D721Med (cell line): ENCODE results near the gene DCAF12.

Experiments
- DNase-seq: peaks from one replicate; pipeline ENCODE4 v3.0.0; 2011; ENCODE audit warnings: low spot score; ENCODE audit not compliant: insufficient read length
- FAIRE-seq: peaks from 2 replicates; lab custom pipeline; 2011; peaks lifted over from hg19 to GRCh38; lab: Jason Lieb, UNC
- CTCF ChIP-seq: IDR thresholded peaks from 2 replicates; pipeline ENCODE4 v1.5.1; 2012; ENCODE audit warnings: mild to moderate bottlenecking, control low read depth; ENCODE audit not compliant: insufficient read depth; ENCODE audit errors: missing control alignments

The DCAF12 gene

GRCh38 chr9:34106110-34106509, 20.4 kb downstream of the DCAF12 start:
- DNase-seq: no peak
- no peak for TF ChIP-seq CTCF
- no peak for FAIRE-seq

- DNase-seq: no peak
- TF ChIP-seq CTCF: no peak
- no peak for FAIRE-seq
Observed at GRCh38 chr9:34102796-34103195, 23.7 kb downstream of the DCAF12 start.

- FAIRE-seq (no peak), DNase-seq (no peak)
- TF ChIP-seq CTCF: no peak
Observed at GRCh38 chr9:34098307-34098706, 28.2 kb downstream of the DCAF12 start.

- DNase-seq (no peak), FAIRE-seq (no peak)
- TF ChIP-seq CTCF: no peak
Observed at GRCh38 chr9:34097865-34098264, 28.6 kb downstream of the DCAF12 start.

GRCh38 chr9:34096751-34097150, 29.7 kb downstream of the DCAF12 start:
- TF ChIP-seq CTCF: no peak
- DNase-seq (no peak), FAIRE-seq (no peak)

- TF ChIP-seq CTCF: no peak
- DNase-seq: no peak
- no peak for FAIRE-seq
Observed at GRCh38 chr9:34093578-34093977, 32.9 kb downstream of the DCAF12 start.

GRCh38 chr9:34089311-34089710, 37.2 kb downstream of the DCAF12 start:
- TF ChIP-seq CTCF: no peak
- FAIRE-seq (no peak), DNase-seq (no peak)
